ENCODE data around the gene H3-3A.

Gene H3-3A

GRCh38 chr1:226047495-226047894, 15.0 kb upstream of the H3-3A start:
- TF ChIP-seq REST (IDR thresholded peaks at IDR 0.05; ENCODE audit: insufficient read depth in 1 of 2, low read depth in 2 of 2, low read length in 2 of 2) (no peak), TAF1 (IDR thresholded peaks at IDR 0.05; ENCODE audit: borderline replicate concordance, insufficient read depth, low read length) (no peak), SIN3A (IDR thresholded peaks at IDR 0.05; ENCODE audit: borderline replicate concordance, insufficient read depth, low read length) (no peak), FOXP2 (optimal IDR thresholded peaks at IDR 0.05; ENCODE audit: borderline replicate concordance, extremely low read depth, extremely low read length, insufficient read depth) (no peak), POLR2AphosphoS5 (IDR thresholded peaks at IDR 0.05; ENCODE audit: low read depth, low read length) (no peak)

GRCh38 chr1:226048886-226049285, 13.6 kb upstream of the H3-3A start:
- TF ChIP-seq TAF1 (IDR thresholded peaks at IDR 0.05; ENCODE audit: borderline replicate concordance, insufficient read depth, low read length) (no peak), POLR2AphosphoS5 (IDR thresholded peaks at IDR 0.05; ENCODE audit: low read depth, low read length) (no peak), FOXP2 (optimal IDR thresholded peaks at IDR 0.05; ENCODE audit: borderline replicate concordance, extremely low read depth, extremely low read length, insufficient read depth) (no peak), REST (IDR thresholded peaks at IDR 0.05; ENCODE audit: insufficient read depth in 1 of 2, low read depth in 2 of 2, low read length in 2 of 2) (no peak), SIN3A (IDR thresholded peaks at IDR 0.05; ENCODE audit: borderline replicate concordance, insufficient read depth, low read length) (no peak)

GRCh38 chr1:226050133-226050532, 12.4 kb upstream of the H3-3A start:
- TF ChIP-seq REST (IDR thresholded peaks at IDR 0.05; ENCODE audit: insufficient read depth in 1 of 2, low read depth in 2 of 2, low read length in 2 of 2), result no peak
- TF ChIP-seq TAF1 (IDR thresholded peaks at IDR 0.05; ENCODE audit: borderline replicate concordance, insufficient read depth, low read length), result no peak
- no peak for TF ChIP-seq FOXP2 (optimal IDR thresholded peaks at IDR 0.05; ENCODE audit: borderline replicate concordance, extremely low read depth, extremely low read length, insufficient read depth)
- TF ChIP-seq SIN3A (IDR thresholded peaks at IDR 0.05; ENCODE audit: borderline replicate concordance, insufficient read depth, low read length), result no peak
- no peak for TF ChIP-seq POLR2AphosphoS5 (IDR thresholded peaks at IDR 0.05; ENCODE audit: low read depth, low read length)

GRCh38 chr1:226051365-226051764, 11.2 kb upstream of the H3-3A start:
- TF ChIP-seq TAF1 (IDR thresholded peaks at IDR 0.05; ENCODE audit: borderline replicate concordance, insufficient read depth, low read length), result no peak
- no peak for TF ChIP-seq POLR2AphosphoS5 (IDR thresholded peaks at IDR 0.05; ENCODE audit: low read depth, low read length)
- TF ChIP-seq SIN3A (IDR thresholded peaks at IDR 0.05; ENCODE audit: borderline replicate concordance, insufficient read depth, low read length), result no peak

GRCh38 chr1:226052061-226052460, 10.5 kb upstream of the H3-3A start:
- no peak for TF ChIP-seq POLR2AphosphoS5 (IDR thresholded peaks at IDR 0.05; ENCODE audit: low read depth, low read length)
- no peak for TF ChIP-seq FOXP2 (optimal IDR thresholded peaks at IDR 0.05; ENCODE audit: borderline replicate concordance, extremely low read depth, extremely low read length, insufficient read depth)
- TF ChIP-seq SIN3A (IDR thresholded peaks at IDR 0.05; ENCODE audit: borderline replicate concordance, insufficient read depth, low read length), result no peak
- TF ChIP-seq REST (IDR thresholded peaks at IDR 0.05; ENCODE audit: insufficient read depth in 1 of 2, low read depth in 2 of 2, low read length in 2 of 2), result no peak
- no peak for TF ChIP-seq TAF1 (IDR thresholded peaks at IDR 0.05; ENCODE audit: borderline replicate concordance, insufficient read depth, low read length)

Data from PFSK-1 (cell line).